GM18951 (cell line): ENCODE data around the gene ADGRL3.
"Not testable (repeated sequence)": the region's sequence is repeated elsewhere in the genome, so short reads cannot be mapped to it uniquely, and the experiment has no call there.

ENCODE experiments used
- POLR2A ChIP-seq: IDR thresholded peaks from 4 replicates; pipeline ENCODE4 v1.6.1; 2011; ENCODE audit warnings: mild to moderate bottlenecking; ENCODE audit not compliant: insufficient read length, insufficient read depth; ENCODE audit errors: extremely low read depth
- in situ Hi-C: fragments of 300-500 bp; cut with MboI; formaldehyde crosslinking; loops from one replicate; pipeline ENCODE4 v1.12.0; 2022; ENCODE audit warnings: low sequenced_read_pairs, mixed read lengths, inconsistent platforms; ENCODE audit not compliant: unreplicated experiment

Gene ADGRL3

GRCh38 chr4:61638591-61638990, 438.5 kb downstream of the ADGRL3 start:
- TF ChIP-seq POLR2A: no peak
- in situ Hi-C loops: no loop called here

DNA sequence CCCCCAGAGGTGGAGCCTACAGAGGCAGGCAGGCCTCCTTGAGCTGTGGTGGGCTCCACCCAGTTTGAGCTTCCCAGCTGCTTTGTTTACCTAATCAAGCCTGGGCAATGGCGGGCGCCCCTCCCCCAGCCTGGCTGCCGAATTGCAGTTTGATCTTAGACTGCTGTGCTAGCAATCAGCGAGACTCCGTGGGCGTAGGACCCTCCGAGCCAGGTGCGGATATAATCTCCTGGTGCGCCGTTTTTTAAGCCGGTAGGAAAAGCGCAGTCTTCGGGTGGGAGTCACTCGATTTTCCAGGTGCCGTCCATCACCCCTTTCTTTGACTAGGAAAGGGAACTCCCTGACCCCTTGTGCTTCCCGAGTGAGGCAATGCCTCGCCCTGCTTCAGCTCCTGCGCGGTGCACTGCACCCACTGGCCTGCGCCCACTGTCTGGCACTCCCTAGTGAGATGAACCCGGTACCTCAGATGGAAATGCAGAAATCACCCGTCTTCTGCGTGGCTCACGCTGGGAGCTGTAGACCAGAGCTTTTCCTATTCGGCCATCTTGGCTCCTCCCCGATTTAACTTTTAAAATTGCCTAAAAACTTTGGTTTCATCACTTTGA, 446.7 kb downstream of the ADGRL3 start:
- in situ Hi-C loops: not testable (repeated sequence)

DNA sequence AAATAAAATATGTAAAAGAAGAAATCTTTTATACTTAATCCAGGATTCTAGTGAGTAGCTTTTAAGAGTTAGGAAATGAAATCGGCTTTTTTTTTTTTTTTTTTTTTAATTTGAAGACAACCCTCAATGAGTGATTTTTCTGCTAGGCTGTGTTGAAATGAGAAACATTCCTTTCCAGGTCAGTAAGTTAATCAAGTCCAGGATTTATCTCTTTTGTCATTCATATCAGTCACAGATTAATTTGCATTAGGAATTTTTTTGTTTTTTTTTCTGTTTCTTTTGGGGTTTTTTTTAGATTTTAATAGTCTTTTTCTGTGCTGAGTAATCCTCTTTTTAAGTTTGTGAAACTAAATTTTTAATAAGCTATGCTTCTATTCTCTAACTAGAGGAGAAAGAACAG, 448.1 kb downstream of the ADGRL3 start:
- in situ Hi-C loops: no loop called here
- no peak for TF ChIP-seq POLR2A

GRCh38 chr4:61657016-61657415, 456.9 kb downstream of the ADGRL3 start:
- no peak for TF ChIP-seq POLR2A
- in situ Hi-C loops: no loop called here

DNA sequence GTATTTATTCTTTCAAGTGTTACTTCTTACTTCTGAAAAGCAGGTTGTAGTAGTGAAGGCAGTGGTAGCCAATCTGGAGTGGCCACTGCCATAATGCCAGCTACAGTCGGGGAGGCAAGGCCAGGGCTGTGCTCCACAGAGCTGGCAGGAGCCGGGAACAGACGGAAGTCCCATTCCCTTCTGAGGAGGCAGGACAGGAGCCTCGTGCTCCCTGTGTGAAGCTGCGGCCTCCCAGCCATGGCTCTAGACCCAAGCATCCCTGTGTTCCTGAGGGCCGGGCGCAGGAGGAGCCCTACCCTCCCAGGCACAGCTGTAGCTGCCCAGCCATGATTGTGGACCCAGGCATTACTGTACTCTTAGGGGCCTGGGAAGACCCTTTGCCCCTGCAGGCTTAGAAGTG, 461.8 kb downstream of the ADGRL3 start:
- TF ChIP-seq POLR2A: no peak
- in situ Hi-C loops: no loop called here

- in situ Hi-C loops: no loop called here
- no peak for TF ChIP-seq POLR2A
Observed at GRCh38 chr4:61662362-61662761, 462.2 kb downstream of the ADGRL3 start.

GRCh38 chr4:61663310-61663709, 463.2 kb downstream of the ADGRL3 start:
- TF ChIP-seq POLR2A: no peak
- in situ Hi-C loops: no loop called here

GRCh38 chr4:61665649-61666048, 465.5 kb downstream of the ADGRL3 start:
- in situ Hi-C loops: no loop called here
- no peak for TF ChIP-seq POLR2A

- in situ Hi-C loops: no loop called here
- TF ChIP-seq POLR2A: no peak
Observed at GRCh38 chr4:61666244-61666643, 466.1 kb downstream of the ADGRL3 start.

DNA sequence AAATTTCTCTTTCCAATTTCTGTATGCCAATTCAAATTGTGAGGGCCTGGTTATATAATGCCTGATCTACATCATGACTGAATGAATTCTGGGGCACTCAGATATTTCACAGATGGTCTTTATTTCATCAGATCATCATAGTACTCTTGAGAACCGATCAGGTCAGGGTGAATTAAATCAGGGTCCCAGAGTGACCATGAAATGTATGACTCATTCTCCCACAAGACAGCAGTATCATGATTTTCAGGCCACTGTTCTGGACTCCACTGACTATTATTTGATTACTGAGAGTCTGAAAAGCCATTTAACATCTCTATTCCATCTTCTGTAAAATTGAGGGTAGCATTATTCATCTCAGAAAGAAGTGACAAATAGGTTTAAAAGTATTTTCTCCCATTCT, 471.5 kb downstream of the ADGRL3 start:
- in situ Hi-C loops: no loop called here
- no peak for TF ChIP-seq POLR2A

GRCh38 chr4:61675464-61675863, 475.3 kb downstream of the ADGRL3 start:
- in situ Hi-C loops: no loop called here
- no peak for TF ChIP-seq POLR2A

DNA sequence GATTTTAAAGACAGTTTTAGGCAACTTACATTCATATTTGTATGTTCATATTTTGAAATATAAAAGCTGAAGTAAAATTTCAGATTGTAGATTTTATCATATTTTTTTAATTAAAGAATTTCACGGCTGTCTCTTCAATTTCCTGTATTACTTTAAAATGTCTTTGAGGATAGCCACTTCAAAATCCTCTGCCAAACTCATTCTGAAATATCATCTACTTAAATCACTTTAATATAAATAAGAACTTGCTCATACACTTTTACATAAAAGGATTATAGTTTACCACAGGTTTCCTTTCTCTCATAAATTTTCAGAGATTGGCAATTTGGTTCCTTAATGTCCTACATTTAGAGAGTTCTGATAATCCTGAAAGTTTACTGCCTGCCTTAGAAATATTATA, 478.2 kb downstream of the ADGRL3 start:
- no peak for TF ChIP-seq POLR2A
- in situ Hi-C loops: no loop called here

DNA sequence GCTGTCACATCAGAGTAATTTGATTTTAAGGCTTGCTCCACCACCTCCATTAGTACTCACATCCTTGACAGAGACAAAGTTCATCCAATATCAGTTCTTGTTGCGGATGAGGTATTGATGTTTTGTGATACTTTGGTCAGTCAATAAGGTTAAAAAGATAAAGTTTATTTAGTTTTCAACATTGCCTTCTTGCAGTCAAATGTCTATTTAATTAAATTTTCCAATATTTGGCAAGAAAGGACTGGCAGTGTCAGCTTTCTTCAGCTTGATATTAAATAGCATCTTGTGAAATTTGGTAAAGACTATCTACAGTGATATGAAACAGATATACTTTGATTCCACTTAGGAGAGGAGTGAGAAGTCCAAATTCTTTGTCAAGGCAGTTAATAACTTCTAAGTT, 493.4 kb downstream of the ADGRL3 start:
- TF ChIP-seq POLR2A: no peak
- in situ Hi-C loops: no loop called here

DNA sequence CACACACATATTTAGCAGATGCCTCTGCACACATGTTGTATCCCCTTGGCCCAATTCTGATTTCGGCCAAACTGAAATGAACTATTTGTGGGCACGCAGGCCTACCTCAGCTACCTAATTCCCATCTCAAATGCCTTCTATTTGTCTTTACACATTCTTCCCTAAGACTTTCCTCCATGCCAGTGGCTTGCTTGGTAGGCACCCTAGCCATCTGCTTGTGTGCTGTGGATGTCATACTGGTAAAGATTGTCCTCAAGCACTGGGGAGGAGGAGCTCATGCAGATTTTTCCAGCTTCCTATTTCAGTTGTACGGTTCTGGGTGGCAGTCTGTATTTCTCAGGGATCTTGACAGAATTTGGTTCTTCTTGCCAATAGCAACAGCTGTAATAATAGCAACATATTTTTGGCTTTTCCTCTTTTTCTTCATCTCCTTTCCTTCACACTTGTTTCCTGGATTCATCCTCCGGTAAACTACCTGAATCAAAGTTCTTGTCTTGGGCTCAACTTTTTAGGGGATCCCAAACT, 514.3 kb downstream of the ADGRL3 start:
- in situ Hi-C loops: no loop called here
- no peak for TF ChIP-seq POLR2A

DNA sequence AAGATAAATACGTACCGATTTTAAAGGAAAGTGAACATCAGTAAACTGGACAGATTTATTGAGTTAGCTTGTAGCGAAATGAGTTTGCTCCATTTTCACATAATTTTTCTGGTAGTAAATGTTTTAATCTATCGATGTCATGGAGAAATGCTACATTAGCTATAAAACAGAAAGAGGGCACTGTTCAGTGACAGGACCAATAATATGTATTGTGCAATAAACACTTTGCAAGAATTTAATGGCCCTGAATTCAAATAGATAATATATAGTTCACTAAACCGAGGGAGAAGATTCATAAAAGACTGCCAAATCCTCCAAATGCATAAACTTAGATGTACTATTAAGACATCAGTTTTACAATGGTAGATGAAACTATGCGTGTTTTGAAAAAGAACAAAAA, 516.3 kb downstream of the ADGRL3 start:
- TF ChIP-seq POLR2A: no peak
- in situ Hi-C loops: no loop called here
